Measurements from ENCODE around the gene FILIP1L. TPM values are rescaled to one million over a fixed set of nuclear protein-coding genes. Genes with fewer than 3 reads are reported as not detected.

The FILIP1L gene
- total RNA-seq, 4 donors from 2014 or later = 26.7 to 46.3 (median 30.8) TPM

DNA sequence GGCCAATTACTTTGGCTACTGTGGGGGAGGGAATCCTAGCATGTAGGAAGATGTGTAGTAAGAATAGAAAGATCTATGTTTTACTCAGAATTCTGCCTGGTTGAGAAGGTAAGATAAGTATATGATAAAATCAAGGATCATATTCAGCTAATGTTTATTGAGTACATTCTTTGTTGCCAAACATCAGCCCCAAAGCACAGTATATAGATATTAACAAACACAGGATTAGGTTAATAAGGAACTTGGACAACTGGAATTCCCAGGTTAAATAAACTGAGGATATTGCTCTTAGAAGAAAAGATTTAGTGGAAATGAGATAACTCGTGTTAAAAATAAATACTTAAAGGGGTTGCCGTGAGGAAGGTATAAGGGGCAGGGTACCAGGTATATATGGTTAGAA lies 129.6 kb downstream of the FILIP1L start:
- 89 to 96% methylated on average over 2 of the region's 2 CpGs for WGBS, 2 donors
- DNase-seq (ENCODE audit: low spot score in 2 of 2) = no peak

GRCh38 chr3:99984139-99984538 lies 130.2 kb downstream of the FILIP1L start:
- TF ChIP-seq, protein P1, sequence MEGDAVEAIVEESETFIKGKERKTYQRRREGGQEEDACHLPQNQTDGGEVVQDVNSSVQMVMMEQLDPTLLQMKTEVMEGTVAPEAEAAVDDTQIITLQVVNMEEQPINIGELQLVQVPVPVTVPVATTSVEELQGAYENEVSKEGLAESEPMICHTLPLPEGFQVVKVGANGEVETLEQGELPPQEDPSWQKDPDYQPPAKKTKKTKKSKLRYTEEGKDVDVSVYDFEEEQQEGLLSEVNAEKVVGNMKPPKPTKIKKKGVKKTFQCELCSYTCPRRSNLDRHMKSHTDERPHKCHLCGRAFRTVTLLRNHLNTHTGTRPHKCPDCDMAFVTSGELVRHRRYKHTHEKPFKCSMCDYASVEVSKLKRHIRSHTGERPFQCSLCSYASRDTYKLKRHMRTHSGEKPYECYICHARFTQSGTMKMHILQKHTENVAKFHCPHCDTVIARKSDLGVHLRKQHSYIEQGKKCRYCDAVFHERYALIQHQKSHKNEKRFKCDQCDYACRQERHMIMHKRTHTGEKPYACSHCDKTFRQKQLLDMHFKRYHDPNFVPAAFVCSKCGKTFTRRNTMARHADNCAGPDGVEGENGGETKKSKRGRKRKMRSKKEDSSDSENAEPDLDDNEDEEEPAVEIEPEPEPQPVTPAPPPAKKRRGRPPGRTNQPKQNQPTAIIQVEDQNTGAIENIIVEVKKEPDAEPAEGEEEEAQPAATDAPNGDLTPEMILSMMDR (IDR thresholded peaks at IDR 0.05) = no peak
- no peak for TF ChIP-seq EP300 (IDR thresholded peaks at IDR 0.05)
- TF ChIP-seq POLR2A (IDR thresholded peaks at IDR 0.05) = no peak
- H3K9me3 ChIP-seq = no peaks in the 10 kb centered on the region
- no peak overlapping the region for H3K27ac ChIP-seq
- no peak for DNase-seq (ENCODE audit: low spot score in 2 of 2)
- H3K36me3 ChIP-seq = no peaks in the 10 kb centered on the region
- no peak overlapping the region for H3K4me3 ChIP-seq
- H3K4me1 ChIP-seq = no peaks in the 10 kb centered on the region
- no peaks in the 10 kb centered on the region for H3K27me3 ChIP-seq

More for the DNA sequence above, 129.6 kb downstream of the FILIP1L start:
- Histone ChIP-seq H3K27ac (no peak overlapping the region), H3K4me1 (no peaks in the 10 kb centered on the region), H3K27me3 (no peaks in the 10 kb centered on the region), H3K4me3 (no peak overlapping the region), H3K36me3 (no peaks in the 10 kb centered on the region), H3K9me3 (no peaks in the 10 kb centered on the region)
- TF ChIP-seq, protein P1 (IDR thresholded peaks at IDR 0.05) = no peak
- TF ChIP-seq POLR2A (IDR thresholded peaks at IDR 0.05) = no peak
- TF ChIP-seq EP300 (IDR thresholded peaks at IDR 0.05) = no peak

- no peak for DNase-seq (ENCODE audit: low spot score in 2 of 2)
- H3K36me3 ChIP-seq = no peaks in the 10 kb centered on the region
- no peak overlapping the region for H3K27ac ChIP-seq
- no peaks in the 10 kb centered on the region for H3K27me3 ChIP-seq
- H3K9me3 ChIP-seq = no peaks in the 10 kb centered on the region
- no peak for TF ChIP-seq POLR2A (IDR thresholded peaks at IDR 0.05)
- TF ChIP-seq EP300 (IDR thresholded peaks at IDR 0.05) = no peak
- TF ChIP-seq, protein P1 (IDR thresholded peaks at IDR 0.05) = no peak
- no peaks in the 10 kb centered on the region for H3K4me1 ChIP-seq
- no peak overlapping the region for H3K4me3 ChIP-seq
- WGBS, 2 donors = 96 to 97% methylated on average over 2 of the region's 2 CpGs
Measured at GRCh38 chr3:99982650-99983049, 131.7 kb downstream of the FILIP1L start.

GRCh38 chr3:99981138-99981537 lies 133.2 kb downstream of the FILIP1L start:
- Histone ChIP-seq H3K36me3 (no peaks in the 10 kb centered on the region), H3K27ac (no peak overlapping the region), H3K4me1 (no peaks in the 10 kb centered on the region), H3K9me3 (no peaks in the 10 kb centered on the region), H3K4me3 (no peak overlapping the region), H3K27me3 (no peaks in the 10 kb centered on the region)
- 91 to 100% methylated on average over 1 of the region's 1 CpG for WGBS, 2 donors
- no peak for DNase-seq (ENCODE audit: low spot score in 2 of 2)
- TF ChIP-seq EP300 (IDR thresholded peaks at IDR 0.05) = no peak
- no peak for TF ChIP-seq POLR2A (IDR thresholded peaks at IDR 0.05)
- TF ChIP-seq, protein P1 (IDR thresholded peaks at IDR 0.05) = no peak

DNA sequence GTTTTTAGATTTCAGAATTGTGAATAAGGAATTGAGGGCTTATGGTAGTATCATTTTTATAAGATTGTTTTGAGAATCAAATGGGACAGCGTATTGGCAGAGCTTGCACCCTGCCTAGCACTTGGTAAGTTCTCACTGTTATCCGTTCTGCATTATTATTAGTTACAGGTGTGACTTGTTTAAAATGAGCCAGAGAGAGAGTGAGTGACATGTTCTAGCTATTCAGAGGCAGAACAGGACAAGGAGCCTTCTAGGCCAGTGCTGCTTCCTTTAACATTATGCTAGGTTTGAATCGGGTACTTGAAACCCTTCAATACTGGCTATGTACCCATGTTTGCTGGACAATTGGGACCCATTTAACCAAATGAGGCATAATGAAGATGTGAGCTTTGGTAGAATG lies 133.7 kb downstream of the FILIP1L start:
- no peaks in the 10 kb centered on the region for H3K4me1 ChIP-seq
- no peak overlapping the region for H3K4me3 ChIP-seq

More for the DNA sequence above, 133.7 kb downstream of the FILIP1L start:
- Histone ChIP-seq H3K9me3 (no peaks in the 10 kb centered on the region), H3K27ac (no peak overlapping the region), H3K36me3 (no peaks in the 10 kb centered on the region), H3K27me3 (no peaks in the 10 kb centered on the region)
- DNase-seq (ENCODE audit: low spot score in 2 of 2) = no peak
- WGBS, 2 donors = 92 to 95% methylated on average over 3 of the region's 3 CpGs
- TF ChIP-seq EP300 (IDR thresholded peaks at IDR 0.05) (no peak), POLR2A (IDR thresholded peaks at IDR 0.05) (no peak)
- TF ChIP-seq, protein P1 (IDR thresholded peaks at IDR 0.05) = no peak
